Measurements from ENCODE around the gene RAP1A.

RAP1A gene

GRCh38 chr1:111707906-111708305, 88.3 kb downstream of the RAP1A start:
- DNase-seq (ENCODE audit: insufficient read length, low spot score) (no peak), FAIRE-seq (no peak)

GRCh38 chr1:111709986-111710385, 90.4 kb downstream of the RAP1A start:
- FAIRE-seq (no peak), DNase-seq (ENCODE audit: insufficient read length, low spot score) (no peak)

GRCh38 chr1:111716333-111716732, 96.7 kb downstream of the RAP1A start:
- FAIRE-seq = no peak
- DNase-seq (ENCODE audit: insufficient read length, low spot score) = no peak

- no peak for DNase-seq (ENCODE audit: insufficient read length, low spot score)
- FAIRE-seq = no peak
Measured at GRCh38 chr1:111717450-111717849, 97.9 kb downstream of the RAP1A start.

- DNase-seq (ENCODE audit: insufficient read length, low spot score) (no peak), FAIRE-seq (no peak)
Measured at GRCh38 chr1:111719135-111719534, 99.5 kb downstream of the RAP1A start.

- FAIRE-seq = no peak
- no peak for DNase-seq (ENCODE audit: insufficient read length, low spot score)
Measured at GRCh38 chr1:111719674-111720132, 100.1 kb downstream of the RAP1A start.

- FAIRE-seq (no peak), DNase-seq (ENCODE audit: insufficient read length, low spot score) (no peak)
Measured at GRCh38 chr1:111720274-111720976, 100.8 kb downstream of the RAP1A start.

- no peak for FAIRE-seq
- DNase-seq (ENCODE audit: insufficient read length, low spot score) = no peak
Measured at GRCh38 chr1:111720977-111721786, 101.6 kb downstream of the RAP1A start.

- DNase-seq (ENCODE audit: insufficient read length, low spot score) (no peak), FAIRE-seq (no peak)
Measured at GRCh38 chr1:111723091-111723806, 103.7 kb downstream of the RAP1A start.

- DNase-seq (ENCODE audit: insufficient read length, low spot score) = no peak
- no peak for FAIRE-seq
Measured at GRCh38 chr1:111723871-111724270, 104.3 kb downstream of the RAP1A start.

GRCh38 chr1:111725192-111725591, 105.6 kb downstream of the RAP1A start:
- DNase-seq (ENCODE audit: insufficient read length, low spot score) (no peak), FAIRE-seq (no peak)

GRCh38 chr1:111727056-111727455, 107.5 kb downstream of the RAP1A start:
- no peak for FAIRE-seq

GRCh38 chr1:111729271-111729921, 109.8 kb downstream of the RAP1A start:
- FAIRE-seq = no peak
- no peak for DNase-seq (ENCODE audit: insufficient read length, low spot score)

More at GRCh38 chr1:111727056-111727455, 107.5 kb downstream of the RAP1A start:
- no peak for DNase-seq (ENCODE audit: insufficient read length, low spot score)

GRCh38 chr1:111729946-111730681, 110.5 kb downstream of the RAP1A start:
- DNase-seq (ENCODE audit: insufficient read length, low spot score) = no peak
- FAIRE-seq = no peak

GRCh38 chr1:111730706-111731105, 111.1 kb downstream of the RAP1A start:
- DNase-seq (ENCODE audit: insufficient read length, low spot score) (no peak), FAIRE-seq (no peak)

GRCh38 chr1:111731956-111732355, 112.4 kb downstream of the RAP1A start:
- FAIRE-seq (no peak), DNase-seq (ENCODE audit: insufficient read length, low spot score) (no peak)

- no peak for DNase-seq (ENCODE audit: insufficient read length, low spot score)
- FAIRE-seq = no peak
Measured at GRCh38 chr1:111732718-111733117, 113.1 kb downstream of the RAP1A start.

GRCh38 chr1:111733183-111733991, 113.8 kb downstream of the RAP1A start:
- FAIRE-seq = no peak
- DNase-seq (ENCODE audit: insufficient read length, low spot score) = no peak

GRCh38 chr1:111733992-111734341, 114.4 kb downstream of the RAP1A start:
- no peak for FAIRE-seq
- DNase-seq (ENCODE audit: insufficient read length, low spot score) = no peak
